HG02852 (cell line): ENCODE data around the gene RGMA.

ENCODE experiments used
- ATAC-seq: cut with Tn5 transposase; IDR thresholded peaks from one replicate; pipeline ENCODE4 v1.9.1; 2021; ENCODE audit warnings: mild to moderate bottlenecking, moderate library complexity; ENCODE audit not compliant: unreplicated experiment

RGMA gene

DNA sequence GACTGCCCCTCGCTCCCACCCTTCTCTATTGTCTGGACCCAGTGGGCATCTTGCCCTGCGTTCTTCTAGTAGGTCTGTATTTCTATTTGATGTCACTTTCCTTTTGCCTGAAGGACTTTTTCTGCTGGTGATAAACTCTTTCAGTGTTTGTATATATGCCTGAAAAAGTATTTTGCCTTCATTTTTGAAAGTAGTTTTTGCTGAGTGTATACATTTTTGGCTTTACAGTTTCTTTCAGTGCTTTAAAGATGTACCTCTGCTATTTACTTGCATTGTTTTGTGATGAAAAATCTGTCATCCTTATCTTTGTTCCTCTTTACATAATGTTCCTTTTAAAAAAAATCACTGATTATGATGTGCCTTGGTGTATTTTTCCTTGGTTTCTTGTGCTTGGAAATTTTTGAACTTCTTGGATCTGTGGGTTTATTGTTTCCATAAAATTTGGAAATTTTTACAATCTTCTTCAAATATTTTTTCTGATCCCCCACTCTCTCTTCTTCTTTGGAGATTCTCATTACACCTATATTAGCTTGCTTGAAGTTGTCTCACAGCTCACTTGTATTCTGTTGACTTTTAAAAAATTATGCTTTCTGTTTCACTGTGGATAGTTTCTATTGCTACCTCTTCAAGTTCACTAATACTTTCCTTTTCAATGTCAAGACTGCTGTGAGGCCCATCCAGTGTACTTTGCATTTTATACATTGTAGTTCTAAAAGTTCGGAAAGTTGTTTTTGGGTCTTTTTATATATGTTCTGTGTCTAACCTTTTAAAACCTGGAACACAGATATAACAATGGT lies 67.8 kb downstream of the RGMA start:
- peak; percentile 78 for ATAC-seq

DNA sequence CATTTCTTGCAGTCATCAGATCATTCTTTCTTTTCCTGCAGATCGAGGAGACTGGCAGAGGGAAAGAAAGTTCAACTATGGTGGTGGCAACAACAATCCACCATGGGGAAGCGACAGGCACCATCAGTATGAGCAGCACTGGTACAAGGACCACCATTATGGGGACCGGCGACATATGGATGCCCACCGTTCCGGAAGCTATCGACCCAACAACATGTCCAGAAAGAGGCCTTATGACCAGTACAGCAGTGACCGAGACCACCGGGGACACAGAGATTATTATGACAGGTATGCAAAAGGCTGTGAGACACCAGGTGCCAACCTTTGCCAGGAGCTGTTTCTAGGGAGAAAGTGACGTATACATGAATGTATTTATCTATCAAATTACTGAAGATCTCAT lies 69.0 kb downstream of the RGMA start:
- no peak for ATAC-seq

DNA sequence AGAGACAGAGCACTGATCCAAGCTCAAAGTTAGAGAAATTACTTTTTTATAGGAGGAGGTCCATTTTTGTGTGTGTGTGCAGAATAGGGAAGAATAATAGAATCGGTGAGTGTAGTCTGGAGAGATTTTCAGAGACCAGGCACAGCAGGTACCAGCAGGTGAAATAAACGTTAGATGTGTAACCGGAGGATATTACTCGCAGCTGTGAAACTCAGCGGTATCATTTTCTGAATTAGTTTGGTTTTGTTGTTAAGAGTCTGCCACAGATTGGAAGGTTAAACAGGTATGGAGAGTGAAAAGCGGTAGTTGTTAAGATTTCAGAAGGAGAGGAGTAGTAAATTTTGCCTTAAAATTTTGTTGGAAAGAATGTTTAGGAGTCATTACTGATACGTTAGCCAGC lies 69.9 kb downstream of the RGMA start:
- no peak for ATAC-seq

DNA sequence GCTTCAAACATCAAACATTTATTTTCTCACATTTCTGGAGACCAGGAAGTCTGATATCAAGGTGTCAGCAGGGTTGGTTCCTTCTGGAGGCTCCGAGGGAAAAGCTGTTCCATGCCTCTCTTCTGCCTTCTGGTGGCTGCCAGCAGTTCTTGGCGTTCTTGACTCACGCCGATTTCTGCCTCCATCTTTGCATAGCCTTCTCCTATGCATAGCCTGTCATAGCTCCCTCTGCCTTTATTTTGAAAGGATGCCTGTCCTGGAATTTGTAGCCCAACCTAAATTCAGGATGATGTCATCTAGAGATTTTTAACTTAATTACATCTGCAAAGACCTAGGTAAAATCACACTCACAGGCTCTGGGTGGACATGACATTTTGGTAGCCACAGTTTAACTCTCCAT lies 70.4 kb downstream of the RGMA start:
- no peak for ATAC-seq

DNA sequence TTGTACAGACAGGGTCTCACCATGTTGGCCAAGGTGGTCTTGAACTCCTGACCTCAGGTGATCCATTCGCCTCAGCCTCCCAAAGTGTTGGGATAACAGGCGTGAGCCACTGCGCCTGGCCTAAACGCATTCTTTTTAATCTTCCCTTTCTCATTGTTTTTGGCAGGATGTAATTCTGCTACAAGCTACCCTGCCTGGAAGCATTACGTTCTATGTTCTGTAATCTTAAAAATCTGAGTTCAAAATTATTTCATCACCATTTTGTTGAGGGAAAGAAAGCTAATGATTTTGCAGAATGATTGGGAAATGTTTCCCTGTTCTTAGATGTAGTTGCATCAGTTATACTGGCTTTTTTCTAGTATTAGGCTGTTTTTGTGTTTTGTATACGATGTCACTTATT lies 71.5 kb downstream of the RGMA start:
- no peak for ATAC-seq

DNA sequence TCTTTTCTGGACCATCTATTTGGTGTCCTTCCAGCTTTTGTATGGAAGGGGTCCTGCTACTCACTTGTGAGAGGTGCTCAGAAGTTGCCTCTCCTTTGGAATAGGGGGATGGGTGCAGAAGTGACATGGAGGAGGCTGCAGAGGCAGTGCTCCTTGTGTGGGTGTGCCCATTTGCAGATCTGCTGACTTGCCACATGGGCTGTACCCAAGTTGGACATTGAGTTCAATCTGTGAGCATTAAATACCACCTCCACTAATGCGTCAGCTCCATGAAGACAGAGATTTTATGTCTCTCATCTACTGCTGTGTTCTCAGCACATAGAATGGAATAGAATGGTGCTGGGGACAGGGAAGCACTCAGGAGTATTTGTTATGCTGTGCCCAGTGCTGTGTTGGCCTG lies 76.2 kb downstream of the RGMA start:
- no peak for ATAC-seq

DNA sequence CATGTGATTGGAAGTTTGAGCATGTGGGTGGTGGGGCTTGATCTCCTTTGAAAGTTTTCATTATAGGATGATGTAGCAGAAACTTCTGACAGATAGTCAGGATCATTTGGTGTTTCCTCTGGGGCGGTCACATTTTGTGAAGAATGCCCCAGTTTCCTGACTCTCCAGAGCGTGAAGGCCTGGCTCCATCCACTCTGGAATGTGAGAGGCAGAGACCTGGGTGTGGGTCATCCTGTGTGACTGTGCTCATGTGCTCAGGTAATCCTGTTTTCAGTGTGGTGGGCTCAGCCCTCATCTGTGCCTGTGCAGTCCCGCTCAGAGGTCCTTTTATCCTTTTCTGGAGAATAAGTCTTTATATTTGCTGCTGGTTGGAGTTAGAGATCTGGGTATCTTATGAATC lies 81.0 kb downstream of the RGMA start:
- ATAC-seq: no peak

DNA sequence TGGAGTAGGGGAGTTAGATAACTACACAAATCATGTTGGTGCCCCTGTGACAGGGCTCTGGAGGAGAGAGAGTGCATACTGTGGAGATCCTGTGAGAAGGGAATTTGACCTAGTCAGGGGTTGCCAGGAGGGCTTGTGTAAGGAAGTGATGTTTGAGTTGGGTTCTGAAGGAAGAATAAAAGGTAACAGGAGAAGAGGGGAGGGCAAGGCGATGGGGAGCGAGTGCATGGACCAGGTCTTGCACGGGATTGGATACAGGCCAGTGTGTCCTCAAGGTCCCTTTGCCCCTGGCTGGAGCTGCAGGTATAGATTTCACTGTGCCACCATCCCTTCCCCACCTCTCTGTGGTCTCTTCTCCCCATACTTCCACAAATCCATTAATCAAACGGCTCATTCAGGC lies 83.9 kb downstream of the RGMA start:
- ATAC-seq: no peak

DNA sequence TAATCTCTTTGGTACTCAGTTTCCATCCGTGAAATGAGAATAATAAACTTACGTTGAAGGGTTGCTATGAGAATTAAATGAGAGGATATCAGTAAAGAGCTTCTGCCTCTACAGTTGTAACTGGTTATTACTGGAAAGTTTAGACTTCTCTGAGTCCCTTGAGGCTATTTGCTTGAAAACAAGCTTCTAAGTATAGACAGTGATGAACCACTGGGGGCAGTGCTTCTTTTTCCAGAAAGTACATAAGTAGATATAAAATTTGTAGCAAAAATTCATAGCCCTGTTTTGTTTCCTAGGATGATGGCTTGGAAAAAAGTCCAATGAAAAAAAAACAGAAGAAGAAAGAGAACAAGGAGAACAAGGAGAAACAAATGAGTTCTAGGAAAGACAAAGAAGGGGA lies 87.1 kb downstream of the RGMA start:
- ATAC-seq: no peak

DNA sequence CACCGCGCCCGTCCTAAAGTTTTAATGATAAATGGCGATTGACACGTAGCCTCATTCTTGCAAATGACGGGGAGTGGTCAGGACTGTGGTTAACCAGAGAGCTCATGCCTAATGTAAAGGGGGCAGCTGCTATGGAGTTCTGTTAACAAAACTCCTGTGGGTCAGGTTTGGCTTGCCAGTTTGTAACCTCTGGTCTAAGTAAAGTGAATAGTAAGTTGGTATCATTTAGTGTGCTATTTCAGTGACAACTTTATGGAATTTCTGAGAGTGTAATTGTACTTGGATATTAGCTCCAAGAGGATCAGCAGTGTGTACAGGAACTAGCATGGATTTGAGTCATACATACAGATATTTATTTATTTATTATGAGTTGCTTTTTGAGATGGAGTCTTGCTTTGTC lies 87.9 kb downstream of the RGMA start:
- ATAC-seq: no peak

DNA sequence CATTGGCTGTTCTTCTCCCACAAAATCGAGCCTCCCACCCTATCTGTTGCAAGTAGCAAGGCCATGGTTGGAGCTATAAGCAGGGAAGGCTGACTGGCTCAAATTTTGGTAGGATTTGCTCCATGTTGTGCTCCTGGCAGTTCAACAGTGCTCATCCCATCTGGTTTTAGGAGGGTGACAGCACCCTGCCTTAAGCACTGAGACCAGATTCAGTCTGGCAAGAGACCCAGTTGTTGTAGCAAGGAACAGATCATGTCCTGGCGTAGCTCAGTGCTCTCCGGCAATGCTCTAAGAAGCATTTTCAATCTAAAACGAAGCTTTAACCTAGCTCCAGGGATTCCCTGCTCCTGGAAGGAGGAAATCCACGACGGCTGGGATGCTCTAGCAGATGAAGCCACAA lies 91.2 kb downstream of the RGMA start:
- ATAC-seq: no peak

DNA sequence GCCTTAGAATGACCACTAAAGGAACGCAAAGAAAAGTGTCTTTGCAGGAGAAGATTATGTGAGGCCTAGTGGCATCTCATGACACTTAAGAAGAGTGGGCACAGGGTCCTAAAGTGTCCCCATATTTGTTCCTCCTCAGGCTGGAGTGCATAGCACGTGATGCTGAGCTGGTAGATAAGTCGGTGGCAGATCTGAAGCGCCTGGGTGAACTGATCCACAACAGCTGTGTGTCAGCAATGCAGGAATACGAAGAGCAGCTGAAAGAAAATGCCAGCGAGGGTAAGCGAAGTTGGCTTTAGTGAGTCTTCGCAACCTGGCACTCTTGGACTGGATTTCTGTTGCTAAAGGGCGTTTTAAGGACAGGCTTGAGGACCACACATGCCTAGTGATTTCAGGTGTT lies 96.3 kb downstream of the RGMA start:
- no peak for ATAC-seq

DNA sequence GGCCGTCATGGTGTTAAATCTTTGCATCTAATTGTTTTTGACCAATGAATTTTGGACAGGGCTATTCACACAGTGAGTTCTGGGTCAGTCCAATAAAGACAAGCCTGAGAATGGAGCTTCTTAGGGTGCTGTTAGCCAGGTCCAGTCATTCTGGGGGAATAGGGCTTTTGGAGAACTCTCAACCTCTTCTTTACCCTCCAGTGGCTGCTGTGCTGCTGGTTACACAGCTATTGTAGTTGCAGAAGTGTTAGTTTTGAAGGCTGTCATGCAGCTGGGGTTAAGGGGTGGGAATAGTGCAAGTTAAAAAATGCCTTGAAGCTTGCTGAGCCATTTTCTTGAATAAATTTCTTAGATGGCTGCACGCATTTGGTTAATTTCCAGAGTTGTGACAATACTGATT lies 99.0 kb downstream of the RGMA start:
- ATAC-seq: no peak

DNA sequence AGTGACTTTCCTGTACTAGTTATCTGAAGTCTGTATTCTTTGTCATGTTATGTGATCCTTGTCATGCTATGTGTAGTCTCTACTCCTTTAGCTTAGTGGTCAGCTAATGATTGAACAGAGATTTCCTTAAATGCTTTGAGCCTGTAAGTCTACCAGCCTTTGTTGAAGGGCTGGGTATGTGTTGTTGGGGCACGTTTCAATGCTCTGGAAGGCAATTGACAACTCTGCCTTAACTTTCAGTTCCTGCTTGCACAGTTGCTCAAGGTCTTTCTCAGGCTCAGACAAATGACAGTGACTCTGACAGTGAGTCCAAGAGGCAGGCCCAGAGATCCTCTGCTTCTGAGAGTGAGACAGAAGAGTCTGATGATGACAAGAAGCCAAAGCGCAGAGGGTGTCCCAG lies 99.5 kb downstream of the RGMA start:
- ATAC-seq: no peak
